Thyroid gland (tissue), 4 donors: Measurements from ENCODE around the gene TDRKH.

ENCODE experiments used
- POLR2A ChIP-seq, 2 donors: fragments of 450-650 bp; IDR thresholded peaks; one replicate each; pipeline ENCODE4 v1.6.1; 2017; ENCODE audit warnings: antibody characterized with exemption in 2 of 2, mild to moderate bottlenecking in 2 of 2, moderate library complexity in 1 of 2
- TF ChIP-seq, protein P1 (sequence below), 6 experiments: fragments of 200-600 bp in 3 of 6; fragments of 450-650 bp in 3 of 6; sonication (generic) in 3 of 6; IDR thresholded peaks; one replicate each; pipeline ENCODE4 v1.5.1; 2016 to 2019; ENCODE audit warnings: antibody characterized with exemption in 6 of 6, mild to moderate bottlenecking in 2 of 6, inconsistent platforms in 1 of 6, moderate library complexity in 1 of 6

DNA sequence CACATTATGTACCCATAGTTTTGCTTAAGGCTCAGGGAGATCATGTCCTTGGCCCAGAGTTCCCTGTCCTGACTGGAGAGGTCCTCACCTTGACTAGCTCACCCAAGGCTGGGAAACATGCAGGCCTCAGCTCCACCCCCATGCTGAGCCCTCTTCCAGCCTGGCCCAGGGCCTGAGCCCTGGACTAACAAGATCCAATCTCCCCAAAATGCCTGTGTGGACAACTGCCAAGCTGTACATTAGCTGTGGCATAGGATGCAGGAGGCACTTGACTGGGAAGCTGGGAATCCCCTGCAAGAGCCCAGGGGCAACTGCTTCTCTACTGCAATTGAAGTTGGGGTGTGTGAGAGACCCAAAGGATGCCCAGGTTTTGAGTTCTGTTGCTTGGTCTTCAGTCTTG, 12.9 kb upstream of the TDRKH start:
- TF ChIP-seq POLR2A (IDR thresholded peaks at IDR 0.05): no peak
- TF ChIP-seq, protein P1, sequence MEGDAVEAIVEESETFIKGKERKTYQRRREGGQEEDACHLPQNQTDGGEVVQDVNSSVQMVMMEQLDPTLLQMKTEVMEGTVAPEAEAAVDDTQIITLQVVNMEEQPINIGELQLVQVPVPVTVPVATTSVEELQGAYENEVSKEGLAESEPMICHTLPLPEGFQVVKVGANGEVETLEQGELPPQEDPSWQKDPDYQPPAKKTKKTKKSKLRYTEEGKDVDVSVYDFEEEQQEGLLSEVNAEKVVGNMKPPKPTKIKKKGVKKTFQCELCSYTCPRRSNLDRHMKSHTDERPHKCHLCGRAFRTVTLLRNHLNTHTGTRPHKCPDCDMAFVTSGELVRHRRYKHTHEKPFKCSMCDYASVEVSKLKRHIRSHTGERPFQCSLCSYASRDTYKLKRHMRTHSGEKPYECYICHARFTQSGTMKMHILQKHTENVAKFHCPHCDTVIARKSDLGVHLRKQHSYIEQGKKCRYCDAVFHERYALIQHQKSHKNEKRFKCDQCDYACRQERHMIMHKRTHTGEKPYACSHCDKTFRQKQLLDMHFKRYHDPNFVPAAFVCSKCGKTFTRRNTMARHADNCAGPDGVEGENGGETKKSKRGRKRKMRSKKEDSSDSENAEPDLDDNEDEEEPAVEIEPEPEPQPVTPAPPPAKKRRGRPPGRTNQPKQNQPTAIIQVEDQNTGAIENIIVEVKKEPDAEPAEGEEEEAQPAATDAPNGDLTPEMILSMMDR (IDR thresholded peaks at IDR 0.05): no peak
